K562 (cell line): ENCODE data around the gene KCNH2. TPM values are rescaled to one million over a fixed set of nuclear protein-coding genes. Genes with fewer than 3 reads are reported as not detected.
A peak's percentile ranks its signal among the peaks of the same experiment; 100 is the strongest.

Experiments used
- AFF1 ChIP-seq, 2 experiments: fragments of 450-650 bp; IDR thresholded peaks; 2 replicates each; pipeline ENCODE4 v1.6.1; 2018; ENCODE audit warnings: mild to moderate bottlenecking in 2 of 2, low read depth in 1 of 2; ENCODE audit not compliant: partially characterized antibody in 2 of 2
- CREM ChIP-seq: IDR thresholded peaks from 2 replicates; pipeline ENCODE4 v1.6.1; 2014; ENCODE audit warnings: antibody characterized with exemption, low read depth
- EWSR1 ChIP-seq: fragments of 450-650 bp; IDR thresholded peaks from 2 replicates; pipeline ENCODE4 v1.6.1; 2018; ENCODE audit warnings: borderline replicate concordance, mild to moderate bottlenecking, low read depth, moderate library complexity; ENCODE audit not compliant: partially characterized antibody
- GATA2 ChIP-seq: sonication (generic); formaldehyde crosslinking; IDR thresholded peaks from 2 replicates; pipeline ENCODE4 v1.4.0; 2020; ENCODE audit warnings: mild to moderate bottlenecking, missing genetic modification reagents
- HMGN3 ChIP-seq: IDR thresholded peaks from 2 replicates; pipeline ENCODE4 v1.6.1; 2011; ENCODE audit warnings: borderline replicate concordance, low read depth, mild to moderate bottlenecking, mixed read lengths, low read length; ENCODE audit not compliant: insufficient read length; ENCODE audit errors: extremely low read depth
- KAT7 ChIP-seq: sonication (generic); formaldehyde crosslinking; IDR thresholded peaks from 2 replicates; pipeline ENCODE4 v1.8.0; 2022; ENCODE audit warnings: missing genetic modification reagents, mild to moderate bottlenecking, borderline replicate concordance
- MGA ChIP-seq: fragments of 450-650 bp; IDR thresholded peaks from 2 replicates; pipeline ENCODE4 v1.6.1; 2016; ENCODE audit warnings: mild to moderate bottlenecking, moderate library complexity
- RCOR1 ChIP-seq, 2 experiments: IDR thresholded peaks; 2 replicates each; pipeline ENCODE4 v1.6.1; 2012; ENCODE audit warnings: low read depth in 2 of 2, low read length in 2 of 2, borderline replicate concordance in 1 of 2, improper control_type of control experiment in 1 of 2
- SAFB2 ChIP-seq: fragments of 200-400 bp; formaldehyde crosslinking; IDR thresholded peaks from 2 replicates; pipeline ENCODE4 v1.6.1; 2018; ENCODE audit warnings: borderline replicate concordance, low read length, low read depth, moderate library complexity; ENCODE audit not compliant: severe bottlenecking
- SREBF1 ChIP-seq: fragments of 150-350 bp; IDR thresholded peaks from 2 replicates; pipeline ENCODE4 v1.6.1; 2014; ENCODE audit warnings: antibody characterized with exemption, low read depth, low read length, borderline replicate concordance
- SRSF3 ChIP-seq: fragments of 200-400 bp; formaldehyde crosslinking; IDR thresholded peaks from 2 replicates; pipeline ENCODE4 v1.6.1; 2016; ENCODE audit warnings: mild to moderate bottlenecking, low read length, moderate library complexity; ENCODE audit not compliant: insufficient read depth
- ZNF140 ChIP-seq: fragments of 250-450 bp; sonication (Bioruptor Pico); IDR thresholded peaks from 2 replicates; pipeline ENCODE4 v1.8.0; 2021; ENCODE audit warnings: moderate library complexity, mild to moderate bottlenecking, inconsistent platforms
- polyA plus RNA-seq, 8 experiments: library from polyadenylated mRNA; depleted of rRNA in 4 of 8; stranded (reverse) in 5 of 8; unstranded in 3 of 8; fragments of >200 nt; fragmentation: Nextera tagmentation in 2 of 8; fragmentation: Illumina TruSeq in 1 of 8; extraction: Ambion mirVana in 2 of 8; extraction: Trizol in 1 of 8; gene quantifications; 2 replicates each; pipeline versions ENCODE4 v1.2.1 to v1.2.3, GENCODE V29; 2011 to 2014; ENCODE audit warnings: inconsistent platforms in 1 of 8, missing spikeins in 1 of 8
- total RNA-seq, 7 experiments: library from RNA; depleted of rRNA in 6 of 7; stranded (reverse); fragments of >200 nt in 6 of 7; fragmentation: Illumina TruSeq in 2 of 7; extraction: Trizol in 2 of 7; gene quantifications; 2 replicates each; pipeline versions ENCODE4 v1.2.1 to v1.2.3, GENCODE V29; 2011 to 2021; ENCODE audit warnings: low replicate concordance in 1 of 7

The KCNH2 gene
- total and polyA plus RNA-seq, 9 of the 15 experiments (the other 6 are each of a cell fraction or from before 2014, with no cell fraction given), result 18.1 to 368 (median 218) TPM

- TF ChIP-seq MGA (peak; percentile 72), ZNF140 (CRISPR knock-in tag) (no peak), SREBF1 (no peak), CREM (peak; percentile 63), SAFB2 (no peak), KAT7 (peak; percentile 74; the same call in 1 of the 2 replicates), RCOR1 (IDR thresholded peaks at IDR 0.05; ENCODE audit: borderline replicate concordance in 1 of 2, low read depth in 2 of 2, low read length in 2 of 2) (peak in 1 of 2 experiments; percentile 54; a peak in 1 of 4 replicates), AFF1 (IDR thresholded peaks at IDR 0.05; ENCODE audit: low read depth in 1 of 2, partially characterized antibody in 2 of 2) (peak; percentile 43 to 78), HMGN3 (peak; percentile 79), EWSR1 (no peak), SRSF3 (no peak), GATA2 (CRISPR knock-in tag) (no peak)
Measured at GRCh38 chr7:151017953-151018420, 39.9 kb upstream of the KCNH2 start (continued).
